Adrenal gland (tissue), 12 donors: ENCODE data around the gene LMO3. TPM values are rescaled to one million over a fixed set of nuclear protein-coding genes. Genes with fewer than 3 reads are reported as not detected.

ENCODE experiments used
- DNase-seq, 7 donors: peaks; one replicate each; pipeline ENCODE4 v3.0.0-alpha.2; 2019 to 2020
- H3K27ac ChIP-seq, 5 donors: fragments of 200-600 bp; sonication (generic) in 4 of 5; 1 replicate in 3 of 5; 2 replicates in 2 of 5; pipeline versions ENCODE4 v1.5.1 to v1.8.0; 2016 to 2020; ENCODE audit warnings: mild to moderate bottlenecking in 1 of 5
- H3K27me3 ChIP-seq: fragments of 200-600 bp; 2 replicates; pipeline ENCODE4 v1.8.0; 2021
- H3K36me3 ChIP-seq, 2 donors: fragments of 200-600 bp; replicated peaks in 1 of 2; 1 replicate in 1 of 2; 2 replicates in 1 of 2; pipeline versions ENCODE4 v1.5.1 to v1.8.0; 2018 to 2022
- H3K4me1 ChIP-seq, 2 donors: fragments of 200-600 bp; replicated peaks in 1 of 2; 1 replicate in 1 of 2; 2 replicates in 1 of 2; pipeline versions ENCODE4 v1.5.1 to v1.8.0; 2018 to 2021
- H3K4me3 ChIP-seq, 4 donors: fragments of 200-600 bp; sonication (generic) in 3 of 4; one replicate each; pipeline ENCODE4 v1.5.1; 2016 to 2018
- H3K9me3 ChIP-seq, 3 donors: fragments of 200-600 bp; sonication (generic) in 1 of 3; replicated peaks in 1 of 3; 1 replicate in 2 of 3; 2 replicates in 1 of 3; pipeline versions ENCODE4 v1.5.1 to v1.8.0; 2016 to 2021
- POLR2A ChIP-seq, 2 donors: fragments of 450-650 bp; IDR thresholded peaks; one replicate each; pipeline ENCODE4 v1.6.1; 2017; ENCODE audit warnings: antibody characterized with exemption in 2 of 2, mild to moderate bottlenecking in 2 of 2, moderate library complexity in 1 of 2
- WGBS, 4 donors: extraction: QIAGEN DNeasy Blood & Tissue Kit in 2 of 4; methylation state at CpG; one replicate each; pipeline versions ENCODE4 v1.1.5 to v1.1.7; 2013 to 2017; 5-methylcytosine and 5-hydroxymethylcytosine counted together
- intact Hi-C, 2 donors: fragments of 100-400 bp; cut with DNase I; formaldehyde crosslinking; loops; one replicate each; pipeline versions ENCODE4 v1.14.1 to v1.15.0; 2022 to 2023
- polyA plus RNA-seq, 3 donors: library from polyadenylated mRNA; stranded (reverse); fragments of 200-250 nt in 2 of 3; fragments of 350-450 nt in 1 of 3; fragmentation: Illumina TruSeq in 1 of 3; extraction: RNeasy Lipid Tissue Mini Kit (QIAGEN cat#74804) in 1 of 3; gene quantifications; one replicate each; pipeline ENCODE4 v1.2.3, GENCODE V29; 2013 to 2014
- total RNA-seq, 9 donors: library from RNA; depleted of rRNA in 4 of 9; stranded (reverse); fragments of >200 nt in 4 of 9; fragments of 120-200 nt in 1 of 9; fragmentation: NEBNext Ultra II Directional in 1 of 9; extraction: Animal tissue kit (Norgen Biotek cat#: 25700) in 1 of 9; gene quantifications; one replicate each; pipeline versions ENCODE4 v1.1.0 to v1.2.4, GENCODE V29; 2013 to 2023
- TF ChIP-seq, protein P1 (sequence below), 6 experiments: fragments of 450-650 bp in 4 of 6; fragments of 200-600 bp in 2 of 6; sonication (generic) in 1 of 6; IDR thresholded peaks; 1 replicate in 5 of 6; 2 replicates in 1 of 6; pipeline versions ENCODE4 v1.5.1 to v1.8.0; 2016 to 2021; ENCODE audit warnings: antibody characterized with exemption in 6 of 6, mild to moderate bottlenecking in 2 of 6, moderate library complexity in 1 of 6
- donor health status: healthy with polysubstance abuse.
- donor health status: Bipolar disorder and iron deficiency.
- donor health status: DM: yes; HTN: yes; CAD: no.
- donor health status: DM: no; HTN: no; CAD: no.
- donor health status: DM: no; HTN: no; CAD: no.
- donor health status: DM: yes; HTN: yes; CAD: no.

Gene LMO3
- total and polyA plus RNA-seq, 12 donors: 0.89 to 21.8 (median 7.0) TPM

DNA sequence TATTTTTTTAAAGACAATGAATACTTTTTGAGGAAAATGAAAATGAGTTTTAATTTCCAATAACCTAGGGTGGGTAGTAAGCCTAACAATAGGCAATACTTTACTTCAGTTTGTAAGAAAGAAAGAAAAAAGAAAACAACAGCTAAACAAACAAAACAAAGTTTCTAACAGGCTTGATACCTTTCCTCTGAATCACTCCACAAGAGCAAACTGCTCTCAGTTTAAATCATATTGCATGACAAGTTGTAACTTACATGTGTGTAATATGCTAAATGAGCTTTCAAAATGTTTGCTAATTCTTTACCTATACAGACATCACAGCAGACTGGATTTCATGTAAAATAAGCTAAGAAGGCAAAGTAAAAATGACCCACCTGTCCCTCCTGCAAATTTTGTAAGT is 6.7 kb upstream of the LMO3 start:
- Histone ChIP-seq H3K4me1 (peaks cover 0 to 3% of the 10 kb centered on the region in 2 donors), H3K36me3 (no peaks in the 10 kb centered on the region), H3K27me3 (no peaks in the 10 kb centered on the region), H3K9me3 (no peaks in the 10 kb centered on the region), H3K4me3 (no peak overlapping the region), H3K27ac (no peak overlapping the region)
- intact Hi-C loops: no loop called here
- DNase-seq: no peak
- no peak for TF ChIP-seq POLR2A (IDR thresholded peaks at IDR 0.05)

DNA sequence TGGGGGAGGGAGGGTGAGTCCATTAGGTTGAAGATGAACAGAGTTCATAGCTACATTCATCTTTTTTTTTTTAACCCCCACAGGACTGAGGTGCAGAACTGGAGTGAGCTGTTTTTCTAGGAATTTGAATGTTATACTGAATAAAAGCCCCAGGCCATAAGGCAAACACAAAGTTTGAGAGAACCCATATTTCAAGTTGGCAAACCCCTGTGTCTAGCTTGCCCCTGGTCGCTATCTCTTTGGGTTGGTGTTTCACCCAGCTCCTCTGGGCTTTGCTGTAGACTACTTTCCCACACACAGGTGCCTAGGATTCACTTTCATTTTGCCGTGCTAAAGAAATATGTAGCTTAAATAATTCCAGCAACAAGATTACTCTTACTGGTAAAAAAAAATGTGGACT is 5.2 kb upstream of the LMO3 start:
- H3K4me1 ChIP-seq: peaks cover 5 to 8% of the 10 kb centered on the region in 2 donors
- WGBS, 4 donors: 46 to 53% (median 50%) methylated on average over 2 of the region's 2 CpGs
- TF ChIP-seq POLR2A (IDR thresholded peaks at IDR 0.05): no peak
- TF ChIP-seq, protein P1, sequence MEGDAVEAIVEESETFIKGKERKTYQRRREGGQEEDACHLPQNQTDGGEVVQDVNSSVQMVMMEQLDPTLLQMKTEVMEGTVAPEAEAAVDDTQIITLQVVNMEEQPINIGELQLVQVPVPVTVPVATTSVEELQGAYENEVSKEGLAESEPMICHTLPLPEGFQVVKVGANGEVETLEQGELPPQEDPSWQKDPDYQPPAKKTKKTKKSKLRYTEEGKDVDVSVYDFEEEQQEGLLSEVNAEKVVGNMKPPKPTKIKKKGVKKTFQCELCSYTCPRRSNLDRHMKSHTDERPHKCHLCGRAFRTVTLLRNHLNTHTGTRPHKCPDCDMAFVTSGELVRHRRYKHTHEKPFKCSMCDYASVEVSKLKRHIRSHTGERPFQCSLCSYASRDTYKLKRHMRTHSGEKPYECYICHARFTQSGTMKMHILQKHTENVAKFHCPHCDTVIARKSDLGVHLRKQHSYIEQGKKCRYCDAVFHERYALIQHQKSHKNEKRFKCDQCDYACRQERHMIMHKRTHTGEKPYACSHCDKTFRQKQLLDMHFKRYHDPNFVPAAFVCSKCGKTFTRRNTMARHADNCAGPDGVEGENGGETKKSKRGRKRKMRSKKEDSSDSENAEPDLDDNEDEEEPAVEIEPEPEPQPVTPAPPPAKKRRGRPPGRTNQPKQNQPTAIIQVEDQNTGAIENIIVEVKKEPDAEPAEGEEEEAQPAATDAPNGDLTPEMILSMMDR (IDR thresholded peaks at IDR 0.05): no peak
- H3K4me3 ChIP-seq: peak overlapping the region in 1 of 4 donors; percentile 20
- no peaks in the 10 kb centered on the region for H3K27me3 ChIP-seq
- no peaks in the 10 kb centered on the region for H3K36me3 ChIP-seq
- intact Hi-C loops: no loop called here
- peak overlapping the region in 1 of 5 donors; percentile 30 for H3K27ac ChIP-seq
- no peak for DNase-seq
- no peaks in the 10 kb centered on the region for H3K9me3 ChIP-seq

DNA sequence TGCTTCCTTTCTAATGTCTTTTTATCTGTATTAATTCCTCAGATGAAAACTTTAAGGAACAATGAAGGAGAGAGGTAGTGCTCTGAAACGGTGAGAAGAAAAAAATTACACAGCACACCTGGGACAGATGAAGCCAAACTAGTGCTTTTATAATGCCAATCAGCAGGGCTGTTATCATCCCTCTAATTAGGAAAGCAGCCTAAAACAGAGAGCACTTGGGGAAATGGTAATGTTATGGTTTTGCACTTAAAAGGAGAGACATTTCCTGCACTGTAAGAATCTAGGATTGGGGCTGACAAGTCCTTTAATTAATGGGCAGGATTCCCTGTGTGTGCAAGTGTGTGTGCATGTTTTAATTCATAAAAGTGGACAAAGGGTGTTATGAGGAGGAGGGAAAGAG is 4.8 kb upstream of the LMO3 start:
- Histone ChIP-seq H3K4me1 (peaks cover 5 to 8% of the 10 kb centered on the region in 2 donors), H3K4me3 (no peak overlapping the region), H3K27me3 (no peaks in the 10 kb centered on the region), H3K27ac (no peak overlapping the region), H3K36me3 (no peaks in the 10 kb centered on the region), H3K9me3 (no peaks in the 10 kb centered on the region)
- no peak for DNase-seq
- intact Hi-C loops: no loop called here
- TF ChIP-seq, protein P1 (IDR thresholded peaks at IDR 0.05): no peak
- no peak for TF ChIP-seq POLR2A (IDR thresholded peaks at IDR 0.05)
- WGBS, 4 donors: 10 to 17% (median 16%) methylated on average over 1 of the region's 1 CpG

DNA sequence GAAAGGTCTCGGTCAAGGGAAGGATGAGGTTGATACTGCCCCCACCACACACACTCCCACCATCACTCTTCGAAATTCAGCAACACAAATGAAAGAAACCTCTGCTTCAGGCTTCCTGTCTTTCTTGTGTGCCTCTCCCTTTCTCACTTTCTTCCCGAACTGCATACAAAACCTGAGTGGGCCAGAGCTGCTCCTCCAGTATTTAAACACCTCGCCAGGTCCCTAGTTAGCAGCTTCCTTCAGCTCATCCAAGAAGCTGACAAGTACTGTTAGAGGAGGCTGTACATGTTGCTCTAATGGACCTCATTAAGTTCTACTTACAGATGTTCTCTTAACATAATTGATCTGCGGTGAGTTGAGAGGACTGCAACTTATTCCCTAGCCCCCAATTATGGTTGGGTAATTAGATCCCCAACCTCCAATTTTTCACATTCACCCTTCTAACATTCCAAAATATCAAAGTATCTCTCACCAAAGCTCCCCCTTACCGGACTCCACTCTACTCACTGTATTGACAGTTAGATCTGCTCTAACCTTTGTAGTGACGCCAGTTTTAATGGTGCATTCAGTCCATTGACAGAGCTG is 4.1 kb upstream of the LMO3 start:
- H3K27me3 ChIP-seq: no peaks in the 10 kb centered on the region
- intact Hi-C loops: no loop called here
- no peak for DNase-seq
- peak overlapping the region in 1 of 5 donors; percentile 23 for H3K27ac ChIP-seq
- peak overlapping the region in 1 of 4 donors; percentile 47 for H3K4me3 ChIP-seq
- no peaks in the 10 kb centered on the region for H3K9me3 ChIP-seq
- H3K36me3 ChIP-seq: no peaks in the 10 kb centered on the region
- TF ChIP-seq, protein P1 (IDR thresholded peaks at IDR 0.05): no peak
- no peak for TF ChIP-seq POLR2A (IDR thresholded peaks at IDR 0.05)
- WGBS, 4 donors: 26 to 42% (median 35%) methylated on average over 7 of the region's 7 CpGs
- peaks cover 8 to 10% of the 10 kb centered on the region in 2 donors for H3K4me1 ChIP-seq

DNA sequence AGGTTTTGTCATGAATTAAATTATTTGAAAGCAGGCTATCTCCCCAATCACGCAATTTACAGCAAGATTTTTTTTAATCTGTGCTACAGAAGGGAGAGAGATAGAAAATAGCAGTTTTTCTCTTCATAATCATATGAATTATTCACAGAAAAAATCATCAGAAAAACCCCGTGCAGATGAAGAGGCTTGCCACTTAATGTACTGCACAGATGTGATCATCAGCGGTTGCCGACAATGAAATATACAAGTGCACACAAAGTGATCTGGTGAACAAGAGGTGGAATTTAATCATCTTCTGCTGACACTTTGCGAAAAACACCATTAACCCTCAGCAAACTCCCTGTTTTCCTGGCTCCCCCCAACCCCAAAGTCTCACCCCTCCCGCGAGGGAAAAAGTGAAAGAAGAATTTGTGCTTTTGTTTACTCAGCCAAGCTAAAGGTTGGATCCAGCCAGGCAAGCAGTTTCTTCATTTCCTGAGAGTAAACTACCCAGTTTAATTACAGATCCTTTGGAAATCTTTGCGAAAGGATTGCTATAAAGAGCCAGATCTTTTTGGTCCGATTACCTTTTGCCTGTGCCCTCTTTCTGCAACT is 3.1 kb upstream of the LMO3 start:
- intact Hi-C loops: no loop called here
- Histone ChIP-seq H3K4me3 (peak overlapping the region in 1 of 4 donors; percentile 47), H3K27ac (peak overlapping the region in 1 of 5 donors; percentile 60), H3K36me3 (no peaks in the 10 kb centered on the region), H3K4me1 (peaks cover 10 to 12% of the 10 kb centered on the region in 2 donors), H3K27me3 (no peaks in the 10 kb centered on the region), H3K9me3 (no peaks in the 10 kb centered on the region)
- TF ChIP-seq POLR2A (IDR thresholded peaks at IDR 0.05): no peak
- TF ChIP-seq, protein P1 (IDR thresholded peaks at IDR 0.05): no peak
- WGBS, 4 donors: 14 to 33% (median 20%) methylated on average over 9 of the region's 9 CpGs
- no peak for DNase-seq
